KOPT-K1 (cell line): ENCODE results near the gene ROPN1L.
"Not testable (repeated sequence)": the region's sequence is repeated elsewhere in the genome, so short reads cannot be mapped to it uniquely, and the experiment has no call there.

ENCODE experiments used
- H3K27ac ChIP-seq: fragments of 200-600 bp; sonication (generic); 2 replicates; pipeline ENCODE4 v1.5.1; 2016; ENCODE audit warnings: antibody characterized with exemption, mild to moderate bottlenecking, low read depth, low read length; ENCODE audit not compliant: poor library complexity, severe bottlenecking
- H3K36me3 ChIP-seq: fragments of 200-600 bp; sonication (generic); 2 replicates; pipeline ENCODE4 v1.5.1; 2017; ENCODE audit warnings: antibody characterized with exemption, mild to moderate bottlenecking, low read length, moderate library complexity; ENCODE audit not compliant: insufficient read depth
- H3K9me3 ChIP-seq: fragments of 200-600 bp; sonication (generic); 2 replicates; pipeline ENCODE4 v1.5.1; 2017; ENCODE audit warnings: antibody characterized with exemption, low read length, mild to moderate bottlenecking; ENCODE audit not compliant: insufficient read depth, poor library complexity, severe bottlenecking

The ROPN1L gene

DNA sequence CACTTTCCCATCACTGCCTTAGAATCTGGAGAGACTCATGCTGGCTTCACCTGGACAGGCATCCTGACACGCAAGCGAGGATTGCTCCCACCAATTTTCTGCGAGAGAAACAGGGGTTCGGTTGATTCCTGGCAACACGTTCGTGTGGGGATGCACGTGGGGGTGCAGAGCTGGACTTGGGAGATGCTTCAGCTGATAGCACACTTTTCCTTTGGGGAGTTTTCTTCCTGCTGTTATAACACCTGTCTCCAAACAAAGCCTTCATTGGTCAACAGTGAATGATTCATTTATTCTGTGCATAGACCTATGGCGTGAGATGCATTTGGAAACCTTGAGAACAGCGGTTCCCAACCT lies 50.0 kb downstream of the ROPN1L start:
- no peaks in the 10 kb centered on the region for H3K36me3 ChIP-seq
- H3K9me3 ChIP-seq = peaks cover 30% of the 10 kb centered on the region
- H3K27ac ChIP-seq = no peak overlapping the region

DNA sequence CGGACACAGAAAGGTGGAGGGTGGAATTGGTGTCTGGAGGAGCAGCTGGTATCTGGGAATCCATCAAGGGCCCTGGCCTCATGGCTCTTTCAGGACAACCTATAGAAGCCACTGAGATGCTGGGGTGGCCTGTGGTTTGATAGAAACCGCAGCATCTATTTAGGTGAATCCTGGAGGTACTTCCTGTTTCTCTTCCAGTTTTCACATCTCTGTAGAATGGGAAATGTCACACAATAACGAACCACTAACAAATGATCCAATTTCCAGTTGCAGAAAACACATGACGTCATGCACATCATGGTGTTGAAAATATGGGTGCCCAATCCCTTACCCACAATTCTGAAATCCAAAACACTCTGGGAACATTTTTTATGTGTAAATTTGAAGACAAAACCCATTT lies 52.2 kb downstream of the ROPN1L start:
- H3K36me3 ChIP-seq = no peaks in the 10 kb centered on the region
- H3K27ac ChIP-seq = no peak overlapping the region
- H3K9me3 ChIP-seq = peaks cover 30% of the 10 kb centered on the region

DNA sequence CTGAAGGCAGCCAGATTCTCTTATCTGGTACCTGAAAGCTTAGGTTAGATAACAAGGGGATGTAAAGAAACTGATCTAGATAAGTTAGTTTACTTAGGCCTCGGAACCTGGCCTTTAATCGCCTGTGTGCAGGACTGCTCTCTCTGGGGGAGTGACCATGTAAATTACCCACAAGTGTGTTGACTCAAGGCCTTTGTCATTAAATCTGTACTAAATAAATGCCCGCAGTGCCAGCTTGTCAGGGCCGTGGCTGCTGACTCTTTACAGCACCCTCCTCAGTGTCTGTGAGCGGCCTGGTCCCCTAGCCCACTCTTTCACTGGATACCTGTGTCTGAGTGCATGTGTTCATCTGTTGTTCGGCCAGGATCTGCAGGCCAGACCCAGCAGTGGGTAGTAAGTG lies 52.8 kb downstream of the ROPN1L start:
- not testable (repeated sequence) for H3K36me3 ChIP-seq, H3K27ac ChIP-seq
- H3K9me3 ChIP-seq = peaks cover 30% of the 10 kb centered on the region

DNA sequence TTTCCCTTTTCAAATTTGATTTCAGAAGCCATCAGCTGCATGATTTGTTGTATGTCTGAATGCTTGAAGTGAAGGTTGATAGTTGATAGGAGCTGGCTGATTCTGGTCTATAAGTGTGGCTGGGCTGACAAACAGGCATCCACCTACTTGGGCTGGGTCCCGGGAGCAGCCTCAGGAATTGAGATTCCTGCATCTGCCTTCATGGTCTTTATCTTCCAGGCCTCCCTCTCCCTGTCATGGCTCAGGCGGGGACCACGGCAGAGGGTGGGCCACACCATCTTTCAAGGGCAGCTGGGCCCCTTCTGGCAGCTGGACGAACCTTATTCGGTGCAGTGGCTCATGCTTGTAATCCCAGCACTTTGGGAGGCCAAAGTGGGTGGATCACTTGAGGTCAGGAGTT lies 55.9 kb downstream of the ROPN1L start:
- H3K9me3 ChIP-seq = peaks cover 29% of the 10 kb centered on the region
- H3K36me3 ChIP-seq = no peaks in the 10 kb centered on the region
- H3K27ac ChIP-seq = no peak overlapping the region

DNA sequence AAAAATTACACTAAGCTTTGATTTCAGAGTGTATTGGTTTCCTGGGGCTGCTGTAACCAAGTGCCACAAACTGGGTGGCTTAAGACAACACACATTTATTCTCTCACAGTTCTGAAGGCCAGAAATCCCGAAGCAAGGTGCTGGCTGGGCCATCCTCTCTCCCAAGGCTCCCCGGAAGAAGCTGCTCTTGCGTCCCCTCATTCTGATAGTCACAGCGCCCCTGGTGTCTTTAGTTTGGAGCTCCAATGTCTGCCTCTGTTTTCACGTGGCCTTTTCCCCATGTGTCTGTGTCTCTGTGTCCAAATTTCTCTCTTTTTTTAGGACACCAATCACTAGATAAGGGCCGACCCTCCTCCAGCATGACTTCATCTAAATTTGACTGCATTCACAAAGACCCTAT lies 56.7 kb downstream of the ROPN1L start:
- Histone ChIP-seq H3K36me3 (no peaks in the 10 kb centered on the region), H3K27ac (no peak overlapping the region), H3K9me3 (peaks cover 21% of the 10 kb centered on the region)

DNA sequence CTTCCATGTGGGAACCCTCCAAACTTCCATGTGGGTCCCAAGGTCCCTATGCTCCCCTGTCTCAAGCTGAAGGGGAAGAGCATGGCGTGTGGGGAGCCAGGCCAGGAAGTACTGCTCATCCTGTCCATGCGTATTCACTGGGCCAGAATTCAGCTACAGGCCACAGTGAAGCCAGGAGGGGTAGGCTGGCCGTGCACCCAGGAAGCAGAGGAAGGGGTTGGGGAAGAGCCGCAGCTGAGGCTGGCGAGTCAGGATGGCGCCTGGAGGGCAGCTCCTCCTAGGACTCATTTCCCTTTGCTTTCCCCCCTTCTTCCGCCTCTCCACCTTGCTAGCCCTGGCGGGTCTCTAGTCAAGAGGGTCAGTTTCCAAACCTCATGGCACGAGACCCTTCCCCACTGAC lies 57.4 kb downstream of the ROPN1L start:
- H3K9me3 ChIP-seq = peaks cover 14% of the 10 kb centered on the region
- H3K27ac ChIP-seq = no peak overlapping the region
- H3K36me3 ChIP-seq = no peaks in the 10 kb centered on the region

DNA sequence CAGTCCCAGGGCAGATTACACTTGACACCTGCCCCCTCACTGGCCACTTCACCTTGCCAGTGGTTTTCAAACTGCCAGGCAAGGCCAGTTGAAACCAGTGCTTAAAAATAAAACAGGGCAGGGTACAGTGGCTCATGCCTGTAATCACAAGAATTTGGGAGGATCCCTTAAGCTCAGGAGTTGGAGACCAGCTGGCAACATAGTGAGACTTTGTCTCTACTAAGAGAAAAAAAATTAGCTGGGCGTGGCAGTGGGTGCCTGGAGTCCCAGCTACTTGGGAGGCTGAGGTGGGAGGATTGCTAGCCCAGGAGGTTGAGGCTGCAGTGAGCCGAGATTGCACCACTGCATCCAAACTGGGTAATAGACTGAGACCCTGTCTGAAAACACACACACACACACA lies 58.1 kb downstream of the ROPN1L start:
- no peaks in the 10 kb centered on the region for H3K36me3 ChIP-seq
- H3K27ac ChIP-seq = no peak overlapping the region
- H3K9me3 ChIP-seq = peaks cover 6% of the 10 kb centered on the region

DNA sequence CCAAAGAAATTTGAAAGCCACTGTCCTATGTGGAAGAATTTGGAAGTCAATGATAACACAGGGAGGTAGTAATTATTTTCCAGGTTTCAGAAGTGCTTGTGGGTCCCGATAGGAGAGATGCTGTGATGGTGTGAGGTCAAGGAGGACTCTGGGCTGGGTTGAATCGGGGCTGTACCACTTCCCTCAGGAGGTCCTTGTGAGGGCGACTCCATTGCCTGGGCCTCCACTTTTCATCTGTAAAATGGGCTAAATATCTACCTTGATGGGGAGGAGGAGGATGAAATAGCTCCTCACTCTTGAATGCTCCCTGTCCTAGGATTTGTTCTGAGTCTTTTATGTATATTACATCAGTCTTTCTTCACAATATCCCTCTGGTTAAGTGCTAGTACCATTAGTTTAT lies 59.0 kb downstream of the ROPN1L start:
- H3K9me3 ChIP-seq = no peaks in the 10 kb centered on the region
- no peak overlapping the region for H3K27ac ChIP-seq
- no peaks in the 10 kb centered on the region for H3K36me3 ChIP-seq

DNA sequence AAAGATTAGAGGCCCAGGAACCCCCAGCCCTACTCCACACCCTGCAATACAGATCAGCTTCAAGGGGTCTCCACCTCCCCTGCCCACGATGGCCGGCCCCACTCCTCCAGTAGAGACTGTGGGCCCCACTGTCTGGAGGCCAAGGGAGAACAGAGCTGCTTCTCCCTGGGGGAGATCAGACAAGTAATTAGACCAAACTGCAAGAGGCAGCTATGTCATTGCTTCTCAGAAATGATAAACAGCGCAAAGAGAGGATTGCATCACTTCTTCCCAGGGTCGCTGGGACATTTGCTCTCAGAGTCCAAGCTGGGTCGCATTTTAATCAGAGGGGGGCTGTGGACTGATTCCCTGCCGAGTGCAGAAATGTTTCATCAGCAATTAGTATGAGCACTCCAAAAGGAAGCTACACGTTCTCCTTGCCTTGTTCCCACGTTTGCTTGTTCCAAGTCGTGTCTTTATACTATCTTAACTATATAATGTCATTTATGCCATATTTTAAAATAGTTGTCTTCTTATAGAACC lies 59.9 kb downstream of the ROPN1L start:
- H3K9me3 ChIP-seq = no peaks in the 10 kb centered on the region
- H3K27ac ChIP-seq = no peak overlapping the region
- no peaks in the 10 kb centered on the region for H3K36me3 ChIP-seq

DNA sequence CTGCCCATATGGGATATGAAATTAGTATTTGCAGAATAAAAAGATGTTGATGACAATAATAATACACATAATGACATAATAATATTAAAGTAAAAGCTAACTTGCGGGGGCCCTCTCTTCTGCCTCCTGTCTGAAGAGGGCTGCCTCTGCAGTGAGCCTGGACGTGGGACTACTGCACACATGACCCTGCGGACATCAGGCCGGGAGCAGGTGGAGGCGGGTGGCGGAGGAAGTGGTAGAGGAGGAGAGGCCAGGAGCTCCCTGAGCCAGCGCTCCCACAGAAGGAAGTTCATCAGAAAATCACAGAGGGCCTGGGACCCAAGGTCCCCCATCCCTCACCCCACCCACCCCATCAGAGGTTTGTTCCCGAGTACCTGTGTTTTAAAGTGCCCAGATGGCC lies 60.5 kb downstream of the ROPN1L start:
- Histone ChIP-seq H3K27ac (no peak overlapping the region), H3K9me3 (no peaks in the 10 kb centered on the region), H3K36me3 (no peaks in the 10 kb centered on the region)

DNA sequence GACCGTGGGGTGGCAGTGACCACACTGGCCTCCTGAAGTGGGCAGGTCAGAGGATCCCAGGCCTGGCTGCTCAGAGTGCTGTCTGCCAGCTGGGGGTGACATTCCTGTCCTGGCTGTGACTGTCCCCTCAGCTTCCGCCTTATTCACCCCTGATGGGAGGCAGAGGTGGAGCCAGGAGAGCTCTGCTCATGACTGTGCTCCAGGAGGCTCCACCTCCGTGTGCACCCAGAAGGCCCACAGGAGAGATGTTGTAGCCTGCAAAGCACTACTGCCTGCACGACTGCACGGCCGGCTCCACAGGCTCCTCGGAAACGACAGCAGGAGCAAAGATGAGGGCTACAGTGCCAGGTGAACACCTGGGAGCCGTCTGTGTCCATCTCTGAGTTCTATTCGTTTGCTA lies 60.9 kb downstream of the ROPN1L start:
- no peak overlapping the region for H3K27ac ChIP-seq
- no peaks in the 10 kb centered on the region for H3K9me3 ChIP-seq
- no peaks in the 10 kb centered on the region for H3K36me3 ChIP-seq

DNA sequence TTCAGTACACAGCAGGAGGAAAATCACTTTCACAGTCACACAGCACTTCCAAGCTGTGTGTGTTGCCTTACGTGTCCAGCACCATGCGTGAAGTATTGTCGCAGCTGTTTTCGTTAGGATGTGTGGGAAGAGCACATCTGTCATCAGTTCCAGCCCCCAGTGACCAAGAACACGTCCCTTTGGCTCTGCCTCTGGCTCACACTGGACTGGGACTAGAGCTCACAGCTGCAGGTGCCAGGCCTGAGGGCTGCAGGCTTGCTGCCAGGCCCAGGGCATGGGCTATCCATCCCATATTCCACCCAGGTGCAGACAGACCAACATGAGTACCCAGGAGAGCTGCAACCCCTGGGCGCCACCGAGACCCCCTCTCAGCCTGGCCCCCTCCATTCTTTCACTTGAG lies 61.6 kb downstream of the ROPN1L start:
- Histone ChIP-seq H3K36me3 (no peaks in the 10 kb centered on the region), H3K9me3 (no peaks in the 10 kb centered on the region), H3K27ac (no peak overlapping the region)

DNA sequence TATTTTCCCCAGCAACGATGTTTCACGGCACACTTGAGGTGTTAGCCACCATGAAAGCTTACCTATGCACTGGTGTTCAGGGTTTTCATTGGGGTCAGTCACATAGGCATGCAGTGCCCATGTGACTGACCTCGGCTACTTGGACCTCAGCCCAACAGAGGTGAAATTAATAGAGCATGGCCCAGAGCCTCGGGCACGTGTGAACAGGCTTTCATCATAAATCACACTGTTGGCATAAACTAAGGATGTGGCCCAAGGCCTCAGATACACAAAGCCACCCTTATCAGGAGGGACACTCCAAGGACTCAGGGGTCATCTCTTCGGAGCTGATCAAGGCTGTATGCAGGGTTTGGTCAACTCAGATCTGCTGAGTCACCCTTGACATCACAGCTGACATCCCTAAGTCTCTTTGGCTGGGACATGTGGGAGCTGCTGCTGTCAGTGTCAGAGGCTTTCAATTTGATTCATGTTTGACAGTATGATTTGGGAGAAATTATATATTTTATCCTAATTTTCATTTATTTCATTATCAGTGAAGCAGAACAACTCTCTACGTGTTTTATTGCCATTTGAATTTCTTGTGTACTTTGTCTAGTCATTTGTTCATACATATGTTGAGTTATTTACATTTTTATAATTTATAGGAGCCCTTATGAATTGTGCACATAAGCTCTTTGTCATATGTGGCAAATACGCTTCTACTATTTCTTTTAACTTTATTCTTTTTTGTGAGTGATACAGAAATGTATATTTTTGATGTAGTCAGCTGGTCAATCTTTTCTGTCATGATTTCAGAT lies 62.5 kb downstream of the ROPN1L start:
- Histone ChIP-seq H3K27ac (no peak overlapping the region), H3K9me3 (no peaks in the 10 kb centered on the region)

DNA sequence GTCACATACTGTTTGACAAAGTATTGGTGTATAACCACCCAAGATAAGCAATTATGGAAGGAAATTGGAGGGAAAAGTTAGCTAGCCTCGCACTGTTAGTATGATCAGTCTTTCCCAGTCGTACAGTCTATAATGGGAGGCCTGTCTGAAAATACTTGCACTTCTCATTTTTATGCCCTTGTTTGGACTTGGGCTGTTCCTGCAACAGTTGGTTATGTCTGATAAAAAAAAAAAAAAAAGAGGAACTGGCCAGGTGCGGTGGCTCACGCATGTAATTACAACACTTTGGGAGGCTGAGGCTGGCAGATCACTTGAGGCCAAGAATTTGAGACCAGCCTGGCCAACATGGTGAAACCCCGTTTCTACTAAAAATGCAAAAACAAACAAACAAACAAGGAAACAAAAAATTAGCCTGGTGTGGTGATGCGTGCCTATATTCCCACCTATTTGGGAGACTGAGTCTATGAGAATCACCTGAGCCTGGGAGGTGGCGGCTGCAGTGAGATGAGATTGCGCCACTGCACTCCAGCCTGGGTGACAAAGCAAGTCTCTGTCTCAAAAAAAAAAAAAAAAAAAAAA lies 63.9 kb downstream of the ROPN1L start:
- Histone ChIP-seq H3K27ac (no peak overlapping the region), H3K9me3 (no peaks in the 10 kb centered on the region), H3K36me3 (no peaks in the 10 kb centered on the region)

More for the DNA sequence above, 62.5 kb downstream of the ROPN1L start:
- H3K36me3 ChIP-seq = no peaks in the 10 kb centered on the region

DNA sequence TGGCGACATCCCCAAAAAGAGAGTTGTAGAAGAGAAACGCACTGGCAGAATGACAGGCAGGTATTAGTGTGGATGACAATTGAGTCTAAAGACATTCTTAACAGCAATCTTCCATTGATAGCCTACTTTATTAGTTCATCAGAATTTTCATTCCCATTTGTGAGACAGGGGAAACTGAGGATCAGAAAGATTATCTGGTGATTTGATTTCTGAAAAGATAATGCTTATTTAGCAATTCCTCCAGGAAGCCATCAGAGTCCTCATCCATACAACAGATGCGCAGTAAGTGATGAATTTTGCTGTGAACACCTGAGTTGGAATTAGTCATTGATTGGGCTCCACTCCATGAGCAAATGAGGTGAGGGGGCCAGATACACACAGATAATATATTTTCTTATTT lies 64.9 kb downstream of the ROPN1L start:
- no peak overlapping the region for H3K27ac ChIP-seq
- no peaks in the 10 kb centered on the region for H3K36me3 ChIP-seq
- no peaks in the 10 kb centered on the region for H3K9me3 ChIP-seq

DNA sequence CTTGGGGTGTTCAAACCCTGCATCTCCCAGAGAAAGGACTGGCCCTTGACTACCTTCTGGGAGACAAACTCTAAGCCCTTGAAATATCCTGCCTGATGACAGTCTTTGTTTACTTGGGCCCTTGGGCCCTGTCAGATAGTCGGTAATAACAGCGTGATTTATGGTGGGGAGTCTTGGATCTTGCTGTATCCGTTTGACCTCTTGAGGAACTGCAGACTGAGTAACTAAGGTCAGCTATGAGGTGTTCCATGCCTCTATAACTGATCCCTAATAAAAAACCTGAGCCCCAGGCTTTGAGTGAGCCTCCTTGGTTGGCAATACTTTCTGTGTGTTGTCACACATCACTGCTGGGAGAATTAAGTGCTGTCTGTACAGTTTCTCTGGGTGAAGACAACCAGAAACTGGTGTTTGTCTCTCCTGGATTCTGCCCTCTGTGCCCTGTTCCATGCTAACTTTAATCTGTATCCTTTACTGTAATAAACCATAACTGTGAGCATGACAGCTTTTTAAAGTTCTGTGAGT lies 66.0 kb downstream of the ROPN1L start:
- Histone ChIP-seq H3K27ac (no peak overlapping the region), H3K9me3 (no peaks in the 10 kb centered on the region), H3K36me3 (no peaks in the 10 kb centered on the region)
